Transverse colon (tissue), 4 donors: ENCODE data around the gene HMCN2. TPM values are rescaled to one million over a fixed set of nuclear protein-coding genes. Genes with fewer than 3 reads are reported as not detected.

Source experiments
- DNase-seq: peaks from one replicate; pipeline ENCODE4 v3.0.0-alpha.2; 2019
- H3K27ac ChIP-seq, 4 donors: fragments of 200-600 bp; sonication (generic); 2 replicates each; pipeline ENCODE4 v1.5.1; 2016 to 2018; ENCODE audit warnings: inconsistent platforms in 4 of 4
- H3K27me3 ChIP-seq: fragments of 200-600 bp; sonication (generic); 2 replicates; pipeline ENCODE4 v1.5.1; 2017; ENCODE audit warnings: inconsistent platforms
- H3K36me3 ChIP-seq, 4 donors: fragments of 200-600 bp; sonication (generic); 2 replicates each; pipeline ENCODE4 v1.5.1; 2017 to 2019; ENCODE audit warnings: inconsistent platforms in 4 of 4
- H3K4me1 ChIP-seq, 4 donors: fragments of 200-600 bp; sonication (generic); 2 replicates each; pipeline ENCODE4 v1.5.1; 2017 to 2020; ENCODE audit warnings: inconsistent platforms in 4 of 4
- H3K4me3 ChIP-seq, 4 donors: fragments of 200-600 bp; sonication (generic); 1 replicate in 1 of 4; 2 replicates in 3 of 4; pipeline versions ENCODE4 v1.5.1 to v1.6.1; 2017 to 2019; ENCODE audit warnings: inconsistent platforms in 4 of 4
- H3K9me3 ChIP-seq, 2 donors: fragments of 200-600 bp; sonication (generic); 2 replicates each; pipeline ENCODE4 v1.5.1; 2017 to 2019; ENCODE audit warnings: inconsistent platforms in 2 of 2
- CTCF ChIP-seq, 5 experiments: fragments of 200-600 bp in 3 of 5; fragments of 450-650 bp in 2 of 5; sonication (generic) in 3 of 5; IDR thresholded peaks; 1 replicate in 2 of 5; 2 replicates in 3 of 5; pipeline ENCODE4 v1.5.1; 2016 to 2017; ENCODE audit warnings: antibody characterized with exemption in 5 of 5, inconsistent platforms in 3 of 5, mild to moderate bottlenecking in 2 of 5, moderate library complexity in 1 of 5
- EP300 ChIP-seq: sonication (generic); formaldehyde crosslinking; IDR thresholded peaks from one replicate; pipeline ENCODE4 v1.6.1; 2017; ENCODE audit warnings: antibody characterized with exemption, low read depth
- POLR2A ChIP-seq: fragments of 450-650 bp; IDR thresholded peaks from one replicate; pipeline ENCODE4 v1.6.1; 2016; ENCODE audit warnings: antibody characterized with exemption, mild to moderate bottlenecking, moderate library complexity
- POLR2AphosphoS5 ChIP-seq, 3 donors: sonication (generic); formaldehyde crosslinking; IDR thresholded peaks; one replicate each; pipeline ENCODE4 v1.6.1; 2016; ENCODE audit warnings: antibody characterized with exemption in 3 of 3
- WGBS, 2 donors: methylation state at CpG; one replicate each; pipeline ENCODE4 v1.1.5; 2018; ENCODE audit warnings: low coverage in 1 of 2; 5-methylcytosine and 5-hydroxymethylcytosine counted together
- in situ Hi-C, 4 donors: fragments of 200-750 bp; cut with MboI; loops; one replicate each; pipeline versions ENCODE4 v1.15.0 to v1.15.1; 2017; ENCODE audit warnings: low sequenced_read_pairs in 3 of 4, low pct_ligation_motif_present in 1 of 4, low pct_unique_long_range_greater_than_20kb in 1 of 4
- intact Hi-C: fragments of 100-400 bp; cut with DNase I; formaldehyde crosslinking; loops from one replicate; pipeline ENCODE4 v1.15.1; 2023; ENCODE audit warnings: low total_unique reads
- total RNA-seq, 4 donors: library from RNA; depleted of rRNA; stranded (reverse); fragments of >200 nt; gene quantifications; one replicate each; pipeline ENCODE4 v1.1.0, GENCODE V29; 2016

Gene HMCN2
- total RNA-seq, 4 donors from 2014 or later: 7.8 to 40.0 (median 15.2) TPM

- in situ Hi-C loops: loop anchor here (10.0 to 25.0 kb wide), 3 partner anchors 118 to 346 kb away; no protein-coding TSS in a partner anchor
- 82% methylated on average over 11 to 27 of the region's 27 CpGs for WGBS, 2 donors
- no peak for DNase-seq
- Histone ChIP-seq H3K27me3 (no peaks in the 10 kb centered on the region), H3K36me3 (no peaks in the 10 kb centered on the region), H3K27ac (peak overlapping the region in 2 of 4 donors; percentile 48 to 69), H3K9me3 (peaks cover under 1 to 3% of the 10 kb centered on the region in 2 donors), H3K4me1 (peaks cover 3 to 17% (median 11%) of the 10 kb centered on the region in 4 donors), H3K4me3 (no peak overlapping the region)
- intact Hi-C loops: loop anchor here (5.0 to 10.0 kb wide), 2 partner anchors 126 to 348 kb away; no protein-coding TSS in a partner anchor
- no peak for TF ChIP-seq CTCF (IDR thresholded peaks at IDR 0.05)
- TF ChIP-seq EP300: no peak
- no peak for TF ChIP-seq POLR2A
- no peak for TF ChIP-seq POLR2AphosphoS5 (IDR thresholded peaks at IDR 0.05)
Observed at GRCh38 chr9:130232899-130233586, 32.5 kb upstream of the HMCN2 start.

- DNase-seq: no peak
- no peaks in the 10 kb centered on the region for H3K36me3 ChIP-seq
- H3K4me3 ChIP-seq: no peak overlapping the region
- H3K4me1 ChIP-seq: peaks cover 3 to 17% (median 11%) of the 10 kb centered on the region in 4 donors
- TF ChIP-seq EP300: no peak
- TF ChIP-seq POLR2AphosphoS5 (IDR thresholded peaks at IDR 0.05): no peak
- TF ChIP-seq CTCF (IDR thresholded peaks at IDR 0.05): no peak
- TF ChIP-seq POLR2A: no peak
- 89% methylated on average over 8 of the region's 8 CpGs; no CpG with 5 or more reads in 1 of the 2 donors for WGBS, 2 donors
- H3K27ac ChIP-seq: peak overlapping the region; percentile 22 to 79 (median 70)
- no peaks in the 10 kb centered on the region for H3K9me3 ChIP-seq
- intact Hi-C loops: loop anchor here (5.0 to 10.0 kb wide), 2 partner anchors 126 to 349 kb away; no protein-coding TSS in a partner anchor
- no peaks in the 10 kb centered on the region for H3K27me3 ChIP-seq
- in situ Hi-C loops: loop anchor here (10.0 to 25.0 kb wide), 3 partner anchors 119 to 346 kb away; no protein-coding TSS in a partner anchor
Observed at GRCh38 chr9:130233587-130233945, 32.0 kb upstream of the HMCN2 start.

- no peaks in the 10 kb centered on the region for H3K27me3 ChIP-seq
- H3K4me3 ChIP-seq: no peak overlapping the region
- 86% methylated on average over 25 of the region's 26 CpGs; no CpG with 5 or more reads in 1 of the 2 donors for WGBS, 2 donors
- no peaks in the 10 kb centered on the region for H3K9me3 ChIP-seq
- TF ChIP-seq POLR2A (no peak), POLR2AphosphoS5 (IDR thresholded peaks at IDR 0.05) (no peak), EP300 (no peak), CTCF (IDR thresholded peaks at IDR 0.05) (no peak)
- in situ Hi-C loops (loop anchor here (5.0 to 25.0 kb wide), 4 partner anchors 120 to 347 kb away; no protein-coding TSS in a partner anchor), intact Hi-C loops (loop anchor here (1.0 to 10.0 kb wide), 3 partner anchors 44 to 350 kb away; no protein-coding TSS in a partner anchor)
- H3K27ac ChIP-seq: peak overlapping the region; percentile 66 to 79 (median 70)
- peaks cover 3 to 17% (median 11%) of the 10 kb centered on the region in 4 donors for H3K4me1 ChIP-seq
- DNase-seq: no peak
- H3K36me3 ChIP-seq: no peaks in the 10 kb centered on the region
Observed at GRCh38 chr9:130234340-130235260, 31.0 kb upstream of the HMCN2 start.
